Renal cortical epithelial cell (primary cell): ENCODE measurements around the gene TTYH2. TPM values are rescaled to one million over a fixed set of nuclear protein-coding genes. Genes with fewer than 3 reads are reported as not detected.

Experiments used
- DNase-seq: peaks from one replicate; pipeline ENCODE4 v3.0.0-alpha.2; 2011; ENCODE audit warnings: low read depth
- total RNA-seq: library from RNA; depleted of rRNA; stranded (reverse); fragments of >200 nt; gene quantifications from 2 replicates; pipeline ENCODE4 v1.2.3, GENCODE V29; 2014

The TTYH2 gene
- total RNA-seq, 1 donor from 2014 or later, result 0.60 TPM

DNA sequence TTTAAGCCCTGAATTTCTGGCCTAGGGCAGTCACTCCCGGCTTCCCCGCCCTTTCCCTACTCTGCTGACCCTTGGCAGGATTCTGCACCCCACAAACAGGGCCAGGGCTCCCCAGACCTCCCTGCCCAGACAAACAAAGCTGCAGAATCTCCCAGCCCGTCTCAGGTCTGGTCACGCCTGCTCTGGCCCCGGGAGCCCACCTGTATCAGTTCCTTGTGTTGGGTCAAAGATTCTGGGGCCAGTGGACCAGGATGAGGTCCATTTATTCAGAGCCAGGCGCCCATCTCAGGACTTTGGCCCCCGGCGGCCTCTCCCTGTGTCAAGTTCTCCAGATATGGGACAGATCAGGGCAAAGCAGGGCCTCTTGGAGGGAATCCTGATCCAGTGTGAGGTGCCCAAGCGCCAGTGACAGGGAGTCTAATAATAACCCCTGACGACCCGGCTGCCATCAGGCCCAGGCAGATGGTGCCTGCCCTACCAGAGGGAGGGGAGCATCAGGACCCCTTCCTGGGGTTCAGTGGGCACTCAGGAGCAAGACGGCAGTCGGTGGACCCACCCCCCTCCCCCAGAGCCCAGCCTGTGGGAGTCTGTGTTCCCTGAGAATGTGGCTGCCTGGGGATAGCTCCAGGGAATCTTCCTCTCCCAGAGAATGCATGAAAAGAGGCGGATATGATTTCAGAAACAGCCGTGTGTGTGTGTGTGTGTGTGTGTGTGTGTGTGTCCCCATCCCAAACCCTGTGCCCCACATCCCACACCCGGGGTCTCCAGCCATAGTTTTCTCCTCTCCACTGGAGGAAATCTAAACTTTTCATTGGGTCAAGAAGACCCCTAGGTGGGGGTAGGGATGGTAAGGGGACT lies 1.3 kb downstream of the TTYH2 start:
- DNase-seq, result no peak

DNA sequence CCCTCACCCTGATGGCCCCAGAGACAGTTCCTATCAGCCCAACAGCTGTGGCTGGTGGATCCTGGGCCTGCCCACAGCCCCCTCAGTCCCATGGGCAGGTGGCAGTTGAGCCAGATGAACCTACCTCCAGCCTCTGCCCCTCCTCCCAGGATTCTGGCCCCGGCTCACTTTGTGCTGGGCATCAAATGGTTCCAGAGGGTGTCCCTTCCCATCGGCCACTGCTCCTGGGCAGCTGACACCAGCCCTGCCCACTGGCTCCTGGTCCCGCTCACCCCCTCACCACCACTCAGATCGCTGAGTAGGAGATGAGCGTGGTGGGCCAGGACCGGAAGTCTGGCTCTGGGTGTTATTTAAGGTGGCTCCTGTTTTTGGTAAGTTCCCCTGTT lies 2.0 kb downstream of the TTYH2 start:
- no peak for DNase-seq

DNA sequence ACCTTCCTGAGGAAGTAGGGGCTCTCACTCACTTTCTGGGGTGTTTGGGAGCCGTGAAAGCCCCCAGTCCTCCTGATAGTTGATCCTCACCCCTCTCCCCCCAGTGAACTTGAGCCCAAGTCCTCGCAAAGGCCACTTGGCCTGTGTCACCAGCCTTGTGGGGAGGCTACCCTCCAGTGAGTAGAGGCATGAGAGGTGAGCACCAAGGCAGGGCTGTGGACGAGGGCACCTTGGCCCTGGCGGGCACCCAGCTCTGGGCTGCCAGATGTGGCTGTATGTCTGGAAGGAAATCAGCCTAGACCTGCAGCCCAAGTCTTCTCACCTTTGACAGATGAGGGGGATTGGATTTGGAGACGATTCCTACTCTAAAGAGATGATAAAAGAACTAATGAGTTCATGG lies 3.1 kb downstream of the TTYH2 start:
- DNase-seq, result no peak

DNA sequence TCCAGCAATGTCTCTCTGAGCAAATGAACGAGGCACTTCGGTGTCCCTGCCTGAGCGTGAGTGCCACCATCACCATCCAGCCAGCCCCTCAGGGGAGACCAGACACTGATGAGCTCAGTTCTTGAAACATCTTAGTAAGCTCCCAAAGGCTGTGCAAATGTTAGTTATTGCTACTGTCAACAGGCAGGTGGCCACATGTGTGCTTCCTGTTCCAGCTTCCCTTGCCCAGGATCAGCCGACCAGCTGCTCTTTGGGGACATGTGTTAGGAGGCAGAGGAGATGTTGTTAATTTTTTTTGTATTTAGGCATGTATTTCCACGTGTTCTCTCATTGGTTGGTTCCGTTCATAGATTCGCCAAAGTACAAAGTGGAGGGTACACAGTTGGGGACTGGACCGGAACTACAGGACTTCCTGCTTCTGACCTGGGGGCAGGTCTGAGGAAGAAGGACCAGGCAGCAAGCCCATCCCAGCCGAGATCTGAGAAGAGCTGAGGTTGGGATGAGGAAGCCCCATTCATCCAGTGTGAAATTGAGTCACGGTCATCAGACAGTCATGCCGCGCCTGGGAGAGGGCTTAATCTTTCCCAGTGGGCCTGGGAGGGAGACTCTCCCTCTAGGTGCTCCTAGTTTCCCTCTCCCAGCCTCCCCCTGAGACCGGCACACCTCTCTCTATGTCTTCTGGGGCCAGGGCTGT lies 3.8 kb downstream of the TTYH2 start:
- no peak for DNase-seq

DNA sequence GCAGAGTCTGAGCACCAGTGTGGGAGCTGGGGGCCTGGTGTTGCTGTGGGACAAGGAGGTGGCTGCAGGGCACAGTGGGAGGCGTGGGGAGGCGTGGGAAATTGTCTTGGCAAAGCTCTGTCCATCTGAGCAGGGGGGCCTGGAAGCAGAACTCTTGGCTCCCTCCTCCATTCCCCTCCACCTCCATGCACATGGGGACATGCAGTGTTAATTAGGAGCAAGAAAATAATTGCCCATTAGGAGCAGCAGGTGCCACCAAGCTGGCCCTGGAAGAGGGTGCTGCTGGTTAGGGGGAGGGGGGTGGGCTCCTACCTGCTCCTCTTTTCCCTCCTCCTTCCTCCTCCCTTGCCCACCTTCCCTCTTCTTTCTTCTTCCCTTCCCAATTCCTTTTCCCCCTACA lies 4.5 kb downstream of the TTYH2 start:
- DNase-seq, result no peak

DNA sequence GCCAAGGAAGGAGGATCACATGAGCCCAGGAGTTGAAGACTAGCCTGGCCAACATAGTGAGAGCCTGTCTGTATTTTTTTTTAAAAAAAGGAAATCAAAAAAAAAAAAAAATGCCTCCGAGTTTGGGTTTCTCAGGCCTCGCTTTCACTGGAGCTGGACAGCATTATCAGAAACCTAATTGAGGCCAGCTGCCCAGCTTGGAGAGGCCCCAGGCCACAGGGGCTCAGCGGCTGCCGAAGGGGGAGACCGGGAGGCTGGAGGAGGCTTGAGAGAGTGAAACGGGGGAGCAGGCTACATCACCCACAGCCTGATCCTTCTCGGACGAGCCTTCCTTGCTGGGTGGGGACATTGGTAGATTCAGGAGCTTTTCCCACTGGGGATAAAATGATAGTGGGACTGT lies 5.1 kb downstream of the TTYH2 start:
- DNase-seq, result no peak

DNA sequence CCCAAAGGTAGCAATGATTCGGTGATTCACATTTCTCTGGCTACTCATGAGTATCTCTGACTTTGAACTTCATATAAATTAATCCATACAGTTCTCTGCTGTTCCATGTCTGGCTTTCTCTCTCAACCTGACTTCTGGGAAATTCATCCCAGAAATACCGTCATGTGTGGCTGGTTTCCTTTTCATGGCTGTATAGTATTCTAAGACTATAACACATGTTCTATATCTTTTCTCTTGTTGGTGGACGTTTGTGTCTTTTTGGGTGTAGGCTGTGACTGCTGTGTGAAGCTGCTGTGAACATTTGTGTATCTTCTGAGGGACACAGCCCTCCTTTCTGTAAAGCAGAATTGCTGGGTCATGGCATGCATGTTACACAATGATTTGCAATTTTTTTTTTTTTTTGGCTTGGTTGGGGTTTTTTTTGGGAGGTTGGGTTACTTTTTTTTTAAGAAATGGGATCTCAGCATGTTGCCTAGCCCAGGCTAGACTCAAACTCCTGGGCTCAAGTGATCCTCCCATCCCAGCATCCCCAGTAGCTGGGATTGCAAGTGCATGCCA lies 6.3 kb downstream of the TTYH2 start:
- no peak for DNase-seq

DNA sequence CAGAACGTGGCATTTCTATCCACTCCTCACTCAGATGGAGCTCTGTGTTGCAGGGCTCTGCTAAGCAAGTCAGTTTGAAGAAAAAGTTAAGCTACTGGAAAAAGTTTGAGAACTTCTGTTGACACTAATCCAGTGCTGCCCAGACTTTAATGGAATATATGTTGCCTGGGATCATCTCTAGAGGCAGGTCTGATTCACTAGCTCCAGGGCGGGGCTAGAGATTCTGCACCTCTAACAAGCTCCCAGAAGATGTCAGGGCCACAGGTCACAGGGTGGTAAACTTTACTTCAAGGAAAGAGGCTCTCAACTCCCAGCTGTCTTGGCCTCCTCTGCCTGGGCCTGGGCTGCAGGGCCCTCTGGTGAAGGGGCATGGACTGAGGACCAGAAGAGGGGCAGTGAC lies 6.8 kb downstream of the TTYH2 start:
- DNase-seq, result no peak

DNA sequence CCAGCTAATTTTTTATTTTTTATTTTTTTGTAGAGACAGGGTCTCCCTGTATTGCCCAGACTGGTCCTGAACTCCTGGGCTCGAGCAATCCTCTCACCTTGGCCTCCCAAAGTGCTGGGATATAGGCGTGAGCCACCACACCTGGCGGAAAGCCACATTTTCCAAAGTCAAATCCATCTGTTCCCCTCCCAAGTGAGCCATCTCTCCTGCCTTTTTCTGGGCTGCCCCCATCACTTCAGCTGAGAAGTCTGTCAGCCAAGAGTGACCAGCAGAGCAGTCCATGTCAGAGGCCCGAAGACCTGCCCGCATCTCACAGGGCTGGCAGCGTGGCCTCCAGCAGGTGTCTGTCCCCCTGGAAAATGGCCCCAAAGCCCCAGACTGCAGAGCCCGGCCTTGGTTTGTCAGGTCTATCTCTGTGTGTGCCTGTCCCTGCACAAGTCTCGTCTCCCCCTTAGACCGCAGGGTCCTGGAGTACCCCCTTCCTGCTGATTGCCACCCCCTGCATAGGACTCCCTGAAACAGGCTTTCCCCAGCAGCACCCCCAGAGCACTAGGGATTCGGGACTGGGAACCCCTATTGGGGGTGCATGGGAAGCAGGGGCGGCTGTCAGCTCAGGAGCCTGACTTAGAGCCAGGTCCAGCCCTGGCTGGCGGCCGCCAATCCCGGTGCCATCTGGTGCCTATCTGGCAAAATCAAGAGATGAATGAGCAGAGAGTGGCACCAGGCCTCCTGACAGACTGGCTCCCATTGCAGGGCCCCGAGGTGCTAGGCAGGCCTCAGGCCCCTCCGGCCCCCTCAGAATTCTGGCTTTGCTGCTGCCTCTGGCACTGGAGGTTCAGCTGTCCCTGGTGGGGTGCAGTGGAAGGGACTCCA lies 7.8 kb downstream of the TTYH2 start:
- DNase-seq, result no peak

DNA sequence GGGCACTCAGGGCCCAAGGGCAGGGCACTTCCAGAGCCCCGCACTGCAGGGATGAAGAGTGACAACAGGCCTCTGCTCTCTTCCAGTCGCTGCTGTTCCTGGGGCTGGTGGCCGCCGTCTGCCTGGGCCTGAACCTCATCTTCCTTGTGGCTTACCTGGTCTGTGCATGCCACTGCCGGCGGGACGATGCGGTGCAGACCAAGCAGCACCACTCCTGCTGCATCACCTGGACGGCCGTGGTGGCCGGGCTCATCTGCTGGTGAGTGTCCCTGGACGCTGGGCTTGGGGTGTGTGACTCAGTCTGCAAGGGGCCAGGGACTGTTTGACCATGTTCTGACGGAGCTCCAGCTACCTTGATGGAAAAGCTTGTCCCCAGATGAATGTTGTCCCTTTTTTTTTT lies 9.0 kb downstream of the TTYH2 start:
- no peak for DNase-seq

DNA sequence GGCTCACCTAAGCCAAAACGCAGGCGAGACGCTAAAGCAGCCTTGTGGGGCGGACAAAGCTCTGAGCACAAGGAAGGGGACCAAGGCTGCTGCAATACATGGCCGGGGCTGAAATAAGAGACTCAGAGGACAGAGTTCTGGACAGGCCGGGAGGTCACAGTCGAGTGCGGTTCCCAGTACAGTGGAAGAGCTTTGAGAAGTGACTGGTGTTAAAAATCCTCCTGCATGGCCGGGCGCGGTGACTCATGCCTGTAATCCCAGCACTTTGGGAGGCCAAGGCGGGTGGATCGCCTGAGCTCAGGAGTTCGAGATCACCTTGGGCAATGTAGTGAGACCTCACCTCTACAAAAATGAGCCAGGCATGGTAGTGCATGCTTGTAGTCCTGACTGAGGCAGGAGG lies 10.5 kb downstream of the TTYH2 start:
- DNase-seq, result no peak

DNA sequence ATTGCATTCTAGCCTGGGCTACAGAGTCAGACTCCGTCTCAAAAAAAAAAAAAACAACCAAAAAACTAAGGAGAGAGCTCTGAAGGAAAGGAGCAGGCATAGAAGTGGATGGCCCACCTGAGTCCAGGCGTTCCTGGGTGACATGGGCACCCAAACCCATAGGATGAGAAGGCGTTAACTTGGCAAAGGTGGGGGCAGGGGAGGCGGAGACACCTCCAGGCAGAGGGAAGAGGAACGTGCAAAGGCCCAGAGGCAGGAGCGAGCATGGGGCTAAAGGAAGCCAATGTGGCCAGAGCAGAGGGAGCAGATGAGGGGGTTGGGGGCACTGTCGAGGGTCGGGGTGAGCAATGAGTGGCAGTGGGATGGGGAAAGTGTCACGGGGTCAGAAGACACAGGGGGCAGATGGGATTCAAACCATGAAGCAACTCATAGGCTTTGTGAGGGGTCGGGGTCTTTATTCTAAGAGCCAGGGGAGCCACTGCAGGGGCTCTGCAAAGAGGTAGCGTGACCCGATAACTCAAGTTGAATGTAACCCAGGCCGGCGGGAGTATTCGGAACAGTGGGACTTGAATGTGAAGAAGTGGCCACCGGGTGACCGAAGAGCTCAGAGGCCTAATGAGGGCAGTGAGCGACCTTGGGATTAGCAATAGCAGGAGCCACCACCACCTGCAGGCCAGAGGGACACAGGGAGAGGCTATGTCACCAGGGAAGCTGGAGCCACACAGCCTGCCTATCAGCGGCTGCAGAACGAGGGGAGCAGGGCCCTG lies 11.8 kb downstream of the TTYH2 start:
- no peak for DNase-seq

DNA sequence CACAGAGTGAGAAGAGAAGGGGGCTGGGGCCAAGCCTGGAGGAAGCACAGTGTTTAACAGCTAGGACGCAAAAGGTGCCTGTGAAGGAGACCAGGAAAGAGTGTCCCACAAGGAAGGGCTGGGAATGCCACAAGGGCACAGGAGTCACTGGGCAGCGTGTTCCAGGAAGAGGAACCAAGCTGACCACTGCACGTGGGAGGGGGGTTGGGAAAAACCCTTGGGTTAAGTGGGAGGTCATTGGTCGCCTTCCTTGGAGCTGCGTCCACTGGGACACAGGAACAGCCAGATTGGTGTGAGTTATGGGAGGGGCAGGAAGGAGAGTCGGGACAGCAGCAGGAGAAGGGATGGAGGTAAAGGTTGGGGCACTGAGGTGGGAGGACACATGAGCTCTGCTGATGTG lies 12.9 kb downstream of the TTYH2 start:
- DNase-seq, result no peak

DNA sequence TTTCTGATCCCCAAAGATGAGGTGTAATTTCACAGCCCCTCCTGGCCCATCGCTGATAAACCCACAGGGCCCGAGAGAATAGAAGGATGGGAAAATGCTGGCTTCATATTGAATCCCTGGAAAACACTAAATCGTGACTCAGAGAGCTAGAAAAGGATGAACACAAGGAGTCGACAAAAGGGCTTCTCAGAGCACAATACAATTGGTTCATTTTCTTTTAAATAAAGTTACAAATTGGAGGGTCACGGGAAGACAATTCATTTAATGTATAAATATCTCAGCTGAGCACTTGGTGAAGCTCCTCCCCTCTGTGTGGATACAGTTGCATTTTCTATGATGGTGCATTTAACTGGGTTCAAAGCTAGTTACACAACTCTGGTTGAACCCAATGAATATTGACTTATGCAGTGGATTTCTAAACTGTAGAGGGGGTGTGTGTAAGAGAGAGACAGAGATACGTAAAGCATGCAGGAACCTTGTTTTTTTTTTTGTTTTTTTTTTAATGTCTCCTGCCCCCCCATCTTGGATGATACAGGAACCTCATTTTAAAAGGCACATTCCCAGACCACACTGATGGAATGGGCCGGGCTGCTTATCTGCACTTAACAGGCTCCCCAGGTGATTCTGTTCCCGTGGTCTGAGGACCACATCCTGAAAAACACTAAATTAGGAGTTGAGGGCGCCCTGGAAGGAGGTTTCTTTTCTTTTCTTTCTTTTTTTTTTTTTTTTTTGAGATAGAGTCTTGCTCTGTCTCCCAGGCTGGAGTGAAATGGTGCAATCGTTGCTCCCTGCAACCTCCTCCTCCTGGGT lies 14.1 kb downstream of the TTYH2 start:
- no peak for DNase-seq

DNA sequence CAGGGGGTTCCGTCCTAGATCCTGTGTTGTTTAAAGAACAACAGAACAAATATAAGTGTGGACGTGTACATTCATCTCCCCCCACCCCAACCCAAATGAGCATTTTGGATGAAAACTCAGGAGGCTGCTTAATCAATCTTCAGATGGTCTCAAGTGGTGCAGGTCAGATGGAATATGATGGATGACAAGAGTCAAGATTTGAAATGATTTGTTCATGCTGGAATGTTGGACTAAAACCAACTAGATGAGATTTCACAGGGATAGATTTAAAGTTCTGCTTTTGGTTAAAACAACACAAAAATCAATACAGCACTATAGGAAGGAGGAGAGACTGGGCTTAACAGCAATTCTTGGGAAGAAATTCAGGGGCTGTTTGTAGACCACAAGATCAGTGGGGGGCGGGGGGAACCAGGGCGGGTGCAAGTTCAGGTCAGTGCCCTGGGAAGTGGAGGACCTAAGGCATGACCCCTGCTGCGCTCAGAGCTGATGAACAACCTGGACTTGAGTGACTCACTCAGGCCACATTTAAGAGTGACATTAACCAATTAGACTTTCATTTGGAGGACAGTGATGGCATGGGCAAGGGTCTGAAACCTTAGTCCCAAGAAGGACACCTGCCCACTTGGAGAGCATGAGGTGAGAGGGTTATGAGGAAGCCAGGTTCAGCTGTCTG lies 15.1 kb downstream of the TTYH2 start:
- DNase-seq, result no peak

DNA sequence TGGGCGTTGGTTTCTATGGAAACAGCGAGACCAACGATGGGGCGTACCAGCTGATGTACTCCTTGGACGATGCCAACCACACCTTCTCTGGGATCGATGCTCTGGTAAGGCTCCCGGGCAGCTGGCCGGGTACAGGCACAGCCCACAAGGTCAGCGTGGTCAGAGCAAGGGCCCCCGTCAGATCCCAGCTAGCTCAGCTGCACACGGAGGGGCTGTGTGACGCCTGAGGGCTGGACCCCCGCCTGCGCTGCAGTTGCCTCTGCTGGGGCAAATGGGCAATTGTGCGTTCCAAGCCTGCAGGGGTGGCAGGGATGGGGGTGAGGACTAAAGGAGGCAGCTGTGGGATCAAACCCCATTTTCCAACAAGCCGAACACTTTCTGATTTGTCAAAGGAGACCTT lies 17.5 kb downstream of the TTYH2 start:
- DNase-seq, result no peak

DNA sequence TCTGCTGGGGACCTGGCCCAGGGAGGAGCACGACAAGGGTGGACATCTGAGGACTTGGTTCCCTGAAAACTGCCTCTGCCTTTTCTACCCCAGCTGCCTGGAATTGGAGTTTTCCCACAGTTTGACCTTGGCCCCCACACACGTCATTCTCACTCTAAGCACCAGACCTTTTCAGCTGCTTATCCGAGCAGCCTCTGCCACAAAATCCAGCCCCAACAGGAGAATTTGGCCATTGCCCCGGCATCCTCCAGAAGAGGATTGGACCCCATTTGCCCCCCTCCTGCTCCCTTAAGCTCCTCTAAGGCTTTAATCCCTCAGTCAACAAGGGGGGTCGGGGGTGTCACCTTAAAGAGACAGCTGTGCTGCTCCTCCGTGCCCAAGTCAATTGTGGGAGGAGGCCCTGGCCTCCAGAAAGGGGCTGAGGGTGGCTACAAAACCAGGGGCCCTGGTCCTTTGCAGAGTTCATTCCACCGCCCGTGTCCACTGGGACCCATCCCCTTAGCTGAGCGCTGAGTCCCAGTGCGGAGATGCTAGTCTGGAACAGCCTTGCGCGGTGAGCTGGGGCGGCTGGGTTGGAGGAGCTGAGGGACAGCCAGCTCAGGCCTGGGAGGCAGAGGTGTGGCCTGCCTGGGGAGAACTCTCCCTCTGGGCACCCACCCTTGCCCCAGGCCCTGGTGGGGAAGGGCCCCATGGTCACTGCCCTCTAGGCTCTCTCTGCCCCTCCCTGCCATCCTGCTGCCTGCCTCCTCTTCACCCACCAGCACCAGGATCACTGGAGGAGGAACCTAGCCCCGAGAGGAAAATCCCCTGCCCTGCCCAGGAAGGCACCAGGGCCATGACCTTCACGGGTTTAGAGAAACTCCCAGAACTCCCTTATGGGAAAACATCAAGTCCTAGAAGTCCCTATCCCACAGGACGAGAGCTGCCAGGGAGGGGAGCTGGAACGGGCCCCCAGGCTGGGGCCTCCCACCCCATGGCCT lies 18.8 kb downstream of the TTYH2 start:
- no peak for DNase-seq

DNA sequence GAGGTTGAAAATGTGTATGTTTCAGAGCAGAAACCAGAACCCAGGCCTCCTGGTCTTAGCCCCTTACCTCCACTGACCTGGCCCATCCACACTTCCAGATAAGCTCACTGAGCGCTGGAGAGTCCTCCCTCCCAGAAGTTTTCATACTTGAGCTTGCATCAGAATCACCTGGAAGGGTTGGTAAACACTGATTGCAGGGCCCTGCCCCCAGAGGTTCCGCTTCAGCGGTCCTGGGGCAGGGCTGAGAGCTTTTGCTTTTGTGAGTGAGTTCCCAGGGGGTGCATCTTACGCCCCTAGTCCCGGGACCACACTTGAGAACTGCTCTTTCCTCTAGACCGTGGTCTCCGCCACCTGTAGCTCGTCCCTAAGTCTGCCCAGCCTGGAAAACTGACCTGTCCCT lies 20.6 kb downstream of the TTYH2 start:
- DNase-seq, result no peak

DNA sequence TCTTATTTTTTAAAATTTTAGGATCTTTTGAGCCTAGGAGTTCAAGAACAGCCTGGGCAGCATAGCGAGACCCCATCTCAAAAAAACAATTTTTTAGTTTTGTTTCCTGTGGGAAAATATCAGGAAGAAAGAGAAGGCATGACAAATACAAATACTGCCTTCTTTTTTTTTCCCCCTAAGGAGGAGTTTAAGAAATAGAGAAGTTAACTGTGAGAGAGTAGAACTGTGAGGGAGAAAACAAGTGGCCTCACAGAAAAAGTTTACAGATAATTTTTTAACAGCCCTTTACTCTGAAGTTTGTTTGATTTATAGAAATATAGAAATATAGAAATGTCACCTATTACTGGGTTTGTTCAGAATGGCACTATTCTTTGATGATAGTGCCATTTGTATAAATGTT lies 21.1 kb downstream of the TTYH2 start:
- no peak for DNase-seq
